Astrocyte (in vitro differentiated cells and primary cell): ENCODE measurements around the gene IGSF6.

Experiments
- EZH2 ChIP-seq: IDR thresholded peaks from 2 replicates; pipeline ENCODE4 v1.6.1; 2012; ENCODE audit warnings: mild to moderate bottlenecking, low read length, inconsistent platforms; ENCODE audit not compliant: insufficient read depth
- TF ChIP-seq, protein P1 (sequence below): IDR thresholded peaks from 2 replicates; pipeline ENCODE4 v1.5.1; 2011; ENCODE audit warnings: low read depth, mild to moderate bottlenecking, inconsistent platforms, low read length, moderate library complexity; ENCODE audit not compliant: insufficient read depth

DNA sequence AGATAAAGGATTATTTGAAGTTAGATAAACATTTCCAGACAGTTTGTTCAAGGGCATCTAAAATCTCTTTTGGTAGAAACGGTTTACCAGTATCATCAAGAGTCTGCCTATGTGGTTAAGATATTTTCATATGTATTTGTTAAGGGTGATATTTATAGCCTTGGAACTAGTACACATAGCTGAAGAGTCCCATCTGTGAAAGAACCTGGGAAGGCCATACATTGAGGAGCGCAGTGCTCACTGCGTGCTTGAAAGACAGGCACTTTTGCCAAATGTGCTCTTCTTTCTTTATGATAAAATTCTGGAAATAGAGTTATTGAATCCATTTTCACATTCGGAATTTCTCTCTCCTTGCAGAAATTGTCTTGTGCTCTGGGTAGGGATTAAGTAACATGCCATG, 7.7 kb downstream of the IGSF6 start:
- TF ChIP-seq, protein P1, sequence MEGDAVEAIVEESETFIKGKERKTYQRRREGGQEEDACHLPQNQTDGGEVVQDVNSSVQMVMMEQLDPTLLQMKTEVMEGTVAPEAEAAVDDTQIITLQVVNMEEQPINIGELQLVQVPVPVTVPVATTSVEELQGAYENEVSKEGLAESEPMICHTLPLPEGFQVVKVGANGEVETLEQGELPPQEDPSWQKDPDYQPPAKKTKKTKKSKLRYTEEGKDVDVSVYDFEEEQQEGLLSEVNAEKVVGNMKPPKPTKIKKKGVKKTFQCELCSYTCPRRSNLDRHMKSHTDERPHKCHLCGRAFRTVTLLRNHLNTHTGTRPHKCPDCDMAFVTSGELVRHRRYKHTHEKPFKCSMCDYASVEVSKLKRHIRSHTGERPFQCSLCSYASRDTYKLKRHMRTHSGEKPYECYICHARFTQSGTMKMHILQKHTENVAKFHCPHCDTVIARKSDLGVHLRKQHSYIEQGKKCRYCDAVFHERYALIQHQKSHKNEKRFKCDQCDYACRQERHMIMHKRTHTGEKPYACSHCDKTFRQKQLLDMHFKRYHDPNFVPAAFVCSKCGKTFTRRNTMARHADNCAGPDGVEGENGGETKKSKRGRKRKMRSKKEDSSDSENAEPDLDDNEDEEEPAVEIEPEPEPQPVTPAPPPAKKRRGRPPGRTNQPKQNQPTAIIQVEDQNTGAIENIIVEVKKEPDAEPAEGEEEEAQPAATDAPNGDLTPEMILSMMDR = no peak
- TF ChIP-seq EZH2 = no peak
